ENCODE results near the gene FGD5. TPM values are rescaled to one million over a fixed set of nuclear protein-coding genes. Genes with fewer than 3 reads are reported as not detected.
"Not testable (repeated sequence)": the region's sequence is repeated elsewhere in the genome, so short reads cannot be mapped to it uniquely, and the experiment has no call there.

The FGD5 gene
- total RNA-seq, 4 donors from 2014 or later = 0.80 to 12.0 (median 3.9) TPM

- intact Hi-C loops (cut with DNase I) = no loop called here
- H3K27ac ChIP-seq = peak overlapping the region in 1 of 4 donors; percentile 21
These were observed 84.0 kb downstream of the FGD5 start for GRCh38 chr3:14902719-14903118.

DNA sequence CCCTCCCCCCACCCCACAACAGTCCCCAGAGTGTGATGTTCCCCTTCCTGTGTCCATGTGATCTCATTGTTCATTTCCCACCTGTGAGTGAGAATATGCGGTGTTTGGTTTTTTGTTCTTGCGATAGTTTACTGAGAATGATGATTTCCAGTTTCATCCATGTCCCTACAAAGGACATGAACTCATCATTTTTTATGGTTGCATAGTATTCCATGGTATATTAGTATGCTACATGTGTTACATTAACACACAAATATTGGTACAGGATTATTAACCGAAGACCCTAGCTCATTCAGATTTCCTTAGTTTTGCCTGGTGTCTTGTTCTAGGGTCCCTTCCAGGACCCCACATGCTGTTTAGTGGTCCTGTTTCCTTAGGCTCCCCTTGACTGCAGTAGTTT lies 84.7 kb downstream of the FGD5 start:
- H3K36me3 ChIP-seq; H3K4me1 ChIP-seq; intact Hi-C loops (cut with DNase I); H3K27me3 ChIP-seq; DNase-seq; H3K27ac ChIP-seq; H3K4me3 ChIP-seq: not testable (repeated sequence)
- 100% methylated on average over 1 to 3 of the region's 3 CpGs for WGBS, 2 donors
- peaks cover 0 to 14% (median 0%) of the 10 kb centered on the region in 3 donors for H3K9me3 ChIP-seq

More at GRCh38 chr3:14902719-14903118, 84.0 kb downstream of the FGD5 start:
- Histone ChIP-seq H3K4me3 (no peak overlapping the region), H3K27me3 (peaks cover 0 to 7% (median 0%) of the 10 kb centered on the region in 4 donors), H3K9me3 (peaks cover 0 to 14% (median 0%) of the 10 kb centered on the region in 3 donors), H3K36me3 (peaks cover 0 to 8% (median 0%) of the 10 kb centered on the region in 3 donors), H3K4me1 (no peaks in the 10 kb centered on the region)
- DNase-seq = no peak
- 25 to 62% methylated on average over 5 of the region's 7 CpGs for WGBS, 2 donors
- TF ChIP-seq CTCF (IDR thresholded peaks at IDR 0.05) (no peak), POLR2A (IDR thresholded peaks at IDR 0.05) (no peak)

DNA sequence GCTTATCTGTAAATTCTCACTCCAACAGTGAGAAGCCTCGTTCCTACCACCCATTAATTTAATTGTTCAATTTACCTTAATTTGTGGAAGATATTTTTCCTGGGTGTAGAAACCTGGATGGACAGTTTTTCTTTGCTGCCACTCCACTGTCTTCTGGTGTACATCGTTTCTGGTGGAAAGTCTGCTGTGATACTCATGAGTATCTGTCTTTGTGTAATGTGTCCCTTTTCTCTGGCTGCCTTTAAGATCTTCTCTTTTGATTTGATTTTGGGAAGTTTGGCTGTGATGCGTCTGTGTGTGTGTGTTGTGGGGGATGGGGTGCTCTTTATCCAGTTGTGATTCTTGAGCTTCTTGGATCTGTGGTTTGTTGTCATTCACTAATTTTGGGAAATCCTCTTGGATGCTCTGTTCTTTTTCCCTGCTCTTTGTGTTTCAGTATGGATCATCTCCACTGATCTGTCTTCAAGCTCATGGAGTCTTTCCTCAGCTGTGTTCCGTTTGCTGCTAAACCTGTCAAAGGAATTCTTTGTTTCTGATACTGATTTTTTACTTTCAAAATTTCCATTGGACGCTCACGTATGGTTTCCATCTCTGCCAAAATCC lies 86.4 kb downstream of the FGD5 start:
- WGBS, 2 donors = 87% methylated on average over 6 of the region's 6 CpGs
- H3K9me3 ChIP-seq = peaks cover 0 to 14% (median 0%) of the 10 kb centered on the region in 3 donors
- DNase-seq = no peak
- H3K27ac ChIP-seq = no peak overlapping the region
- H3K4me3 ChIP-seq = no peak overlapping the region
- H3K36me3 ChIP-seq = no peaks in the 10 kb centered on the region
- intact Hi-C loops (cut with DNase I) = no loop called here
- no peaks in the 10 kb centered on the region for H3K4me1 ChIP-seq
- no peaks in the 10 kb centered on the region for H3K27me3 ChIP-seq
- TF ChIP-seq POLR2A (IDR thresholded peaks at IDR 0.05) (no peak), CTCF (IDR thresholded peaks at IDR 0.05) (no peak)

DNA sequence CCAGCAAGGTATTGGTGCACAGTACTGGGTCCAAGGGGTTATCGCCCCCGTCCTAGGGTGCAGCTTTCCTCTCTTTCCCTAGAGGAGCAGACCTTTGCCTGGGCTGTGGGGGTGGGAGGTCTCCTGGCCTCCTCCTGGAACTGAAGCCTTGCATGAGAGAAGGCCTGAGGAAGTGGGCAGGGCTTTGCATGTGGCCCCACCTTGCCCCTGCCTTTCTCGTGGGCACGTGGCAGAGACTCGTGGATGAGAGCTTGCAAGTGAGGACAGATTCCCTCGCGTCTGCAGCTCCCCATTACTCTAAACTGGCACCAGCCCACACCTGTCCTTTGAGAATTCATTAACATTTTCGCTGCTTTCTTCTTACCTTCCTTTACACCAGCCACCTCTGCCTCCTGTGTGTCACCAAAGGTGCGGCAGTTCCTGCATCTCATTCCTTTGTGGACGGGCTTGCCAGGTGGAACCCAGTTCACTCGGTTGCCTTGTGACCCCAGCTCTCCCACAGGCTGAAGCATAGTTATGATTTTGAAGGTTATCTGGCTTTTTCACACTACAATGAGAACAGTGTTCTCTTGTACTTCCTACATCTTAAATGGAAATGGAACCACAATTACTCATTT lies 87.7 kb downstream of the FGD5 start:
- H3K36me3 ChIP-seq = no peaks in the 10 kb centered on the region
- H3K9me3 ChIP-seq = peaks cover 0 to 14% (median 0%) of the 10 kb centered on the region in 3 donors
- intact Hi-C loops (cut with DNase I) = no loop called here
- 46 to 57% methylated on average over 6 to 9 of the region's 11 CpGs for WGBS, 2 donors
- H3K4me1 ChIP-seq = no peaks in the 10 kb centered on the region
- DNase-seq = no peak
- H3K4me3 ChIP-seq = no peak overlapping the region
- no peak overlapping the region for H3K27ac ChIP-seq
- TF ChIP-seq POLR2A (IDR thresholded peaks at IDR 0.05) = no peak
- no peaks in the 10 kb centered on the region for H3K27me3 ChIP-seq

DNA sequence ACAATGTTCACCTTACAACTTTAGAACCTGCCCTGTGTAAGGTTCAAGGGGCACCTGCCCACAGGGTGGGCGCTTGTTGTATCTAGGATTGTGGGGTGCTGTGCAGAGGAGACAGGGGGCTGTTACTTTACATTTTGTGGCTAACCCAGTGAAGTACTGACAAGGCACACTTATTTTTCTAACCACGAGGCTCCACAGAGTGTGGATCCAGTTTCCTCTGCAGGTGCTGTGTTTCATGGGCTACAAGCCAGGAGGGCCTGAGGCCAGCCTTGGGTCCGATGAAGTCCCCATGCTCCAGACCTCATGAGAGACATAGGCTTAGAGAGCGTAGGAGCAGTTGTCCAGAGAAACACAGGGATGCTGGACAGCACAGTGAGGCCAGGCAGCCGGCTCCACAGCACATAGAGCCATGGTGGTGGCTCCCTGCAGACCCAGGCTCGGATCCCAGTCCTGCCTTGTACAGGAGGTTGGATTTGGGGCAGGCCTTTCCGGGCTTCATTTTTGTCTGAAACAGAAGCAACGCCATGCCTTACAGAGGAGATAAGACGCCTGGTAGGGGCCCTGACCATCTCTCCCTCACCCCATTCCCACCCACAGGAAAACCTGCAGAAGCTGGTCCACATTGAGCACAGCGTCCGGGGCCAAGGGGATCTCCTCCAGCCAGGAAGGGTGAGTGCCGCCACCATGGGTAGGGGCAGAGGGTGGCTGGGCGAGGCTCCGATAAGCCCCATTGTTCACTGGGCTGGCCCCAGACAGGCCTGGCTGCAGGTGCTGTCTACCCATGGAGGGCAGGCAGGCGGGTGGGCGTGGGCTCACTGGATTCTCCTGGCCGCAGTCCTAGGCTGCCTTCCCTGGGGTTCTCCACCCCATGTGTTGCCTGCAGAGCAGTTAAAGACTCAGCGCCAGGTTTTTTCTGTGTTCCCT lies 88.5 kb downstream of the FGD5 start:
- intact Hi-C loops (cut with DNase I) = no loop called here
- WGBS, 2 donors = 68 to 72% methylated on average over 3 to 7 of the region's 18 CpGs

More for the DNA sequence above, 88.5 kb downstream of the FGD5 start:
- Histone ChIP-seq H3K4me3 (no peak overlapping the region), H3K4me1 (no peaks in the 10 kb centered on the region), H3K36me3 (no peaks in the 10 kb centered on the region), H3K27me3 (no peaks in the 10 kb centered on the region), H3K9me3 (peaks cover 0 to 14% (median 0%) of the 10 kb centered on the region in 3 donors), H3K27ac (no peak overlapping the region)
- DNase-seq = no peak
- no peak for TF ChIP-seq POLR2A (IDR thresholded peaks at IDR 0.05)
- no peak for TF ChIP-seq CTCF (IDR thresholded peaks at IDR 0.05)

Measured in esophagus squamous epithelium (tissue), 5 donors.